ENCODE measurements around the gene GRID1. TPM values are rescaled to one million over a fixed set of nuclear protein-coding genes. Genes with fewer than 3 reads are reported as not detected.

Gene GRID1
- total RNA-seq, 1 experiment from 2014 or later, result not detected

GRCh38 chr10:85916286-85916685 lies 450.3 kb downstream of the GRID1 start:
- CTCF ChIA-PET, result no interaction called here
- Mint-ChIP-seq H3K4me1 (ENCODE audit: low read depth, unreplicated experiment) (no peaks in the 10 kb centered on the region), H3K27me3 (ENCODE audit: unreplicated experiment) (no peaks in the 10 kb centered on the region), H3K4me3 (ENCODE audit: low read depth, unreplicated experiment) (no peak overlapping the region), H3K36me3 (ENCODE audit: insufficient read depth, unreplicated experiment) (no peaks in the 10 kb centered on the region), H3K9me3 (ENCODE audit: low read depth, unreplicated experiment) (no peaks in the 10 kb centered on the region), H3K27ac (ENCODE audit: unreplicated experiment) (no peak overlapping the region)
- no peak for DNase-seq
- no TSS peak for BruUV-seq (replicated peaks)
- no peak for TF ChIP-seq CTCF (IDR thresholded peaks at IDR 0.05; ENCODE audit: unreplicated experiment)
- intact Hi-C loops (cut with micrococcal nuclease; ENCODE audit: unreplicated experiment), result no loop called here

- no peak for TF ChIP-seq CTCF (IDR thresholded peaks at IDR 0.05; ENCODE audit: unreplicated experiment)
- Mint-ChIP-seq H3K4me1 (ENCODE audit: low read depth, unreplicated experiment) (no peaks in the 10 kb centered on the region), H3K27me3 (ENCODE audit: unreplicated experiment) (no peaks in the 10 kb centered on the region), H3K9me3 (ENCODE audit: low read depth, unreplicated experiment) (no peaks in the 10 kb centered on the region), H3K36me3 (ENCODE audit: insufficient read depth, unreplicated experiment) (no peaks in the 10 kb centered on the region), H3K4me3 (ENCODE audit: low read depth, unreplicated experiment) (no peak overlapping the region), H3K27ac (ENCODE audit: unreplicated experiment) (no peak overlapping the region)
- CTCF ChIA-PET, result no interaction called here
- BruUV-seq (replicated peaks), result no TSS peak
- no peak for DNase-seq
- intact Hi-C loops (cut with micrococcal nuclease; ENCODE audit: unreplicated experiment), result no loop called here
Observed at GRCh38 chr10:85915245-85915846, 451.2 kb downstream of the GRID1 start.

- Mint-ChIP-seq H3K27ac (ENCODE audit: unreplicated experiment) (no peak overlapping the region), H3K9me3 (ENCODE audit: low read depth, unreplicated experiment) (no peaks in the 10 kb centered on the region), H3K4me3 (ENCODE audit: low read depth, unreplicated experiment) (no peak overlapping the region), H3K4me1 (ENCODE audit: low read depth, unreplicated experiment) (no peaks in the 10 kb centered on the region), H3K36me3 (ENCODE audit: insufficient read depth, unreplicated experiment) (no peaks in the 10 kb centered on the region), H3K27me3 (ENCODE audit: unreplicated experiment) (no peaks in the 10 kb centered on the region)
- BruUV-seq (replicated peaks), result no TSS peak
- no peak for DNase-seq
- no peak for TF ChIP-seq CTCF (IDR thresholded peaks at IDR 0.05; ENCODE audit: unreplicated experiment)
- intact Hi-C loops (cut with micrococcal nuclease; ENCODE audit: unreplicated experiment), result no loop called here
- CTCF ChIA-PET, result no interaction called here
Observed at GRCh38 chr10:85914720-85915119, 451.9 kb downstream of the GRID1 start.

GRCh38 chr10:85908462-85908861 lies 458.1 kb downstream of the GRID1 start:
- no peaks in the 10 kb centered on the region for H3K4me1 Mint-ChIP-seq (ENCODE audit: low read depth, unreplicated experiment)
- no peaks in the 10 kb centered on the region for H3K27me3 Mint-ChIP-seq (ENCODE audit: unreplicated experiment)
- no TSS peak for BruUV-seq (replicated peaks)
- DNase-seq, result no peak
- H3K9me3 Mint-ChIP-seq (ENCODE audit: low read depth, unreplicated experiment), result no peaks in the 10 kb centered on the region
- H3K27ac Mint-ChIP-seq (ENCODE audit: unreplicated experiment), result no peak overlapping the region
- no peak for TF ChIP-seq CTCF (IDR thresholded peaks at IDR 0.05; ENCODE audit: unreplicated experiment)
- H3K4me3 Mint-ChIP-seq (ENCODE audit: low read depth, unreplicated experiment), result no peak overlapping the region
- CTCF ChIA-PET, result no interaction called here
- H3K36me3 Mint-ChIP-seq (ENCODE audit: insufficient read depth, unreplicated experiment), result no peaks in the 10 kb centered on the region
- intact Hi-C loops (cut with micrococcal nuclease; ENCODE audit: unreplicated experiment), result no loop called here
